Measurements from ENCODE around the gene KCNMB2. TPM values are rescaled to one million over a fixed set of nuclear protein-coding genes. Genes with fewer than 3 reads are reported as not detected.

KCNMB2 gene
- polyA plus RNA-seq, 1 of the 3 experiments (the other 2 are of a cell fraction): not detected

DNA sequence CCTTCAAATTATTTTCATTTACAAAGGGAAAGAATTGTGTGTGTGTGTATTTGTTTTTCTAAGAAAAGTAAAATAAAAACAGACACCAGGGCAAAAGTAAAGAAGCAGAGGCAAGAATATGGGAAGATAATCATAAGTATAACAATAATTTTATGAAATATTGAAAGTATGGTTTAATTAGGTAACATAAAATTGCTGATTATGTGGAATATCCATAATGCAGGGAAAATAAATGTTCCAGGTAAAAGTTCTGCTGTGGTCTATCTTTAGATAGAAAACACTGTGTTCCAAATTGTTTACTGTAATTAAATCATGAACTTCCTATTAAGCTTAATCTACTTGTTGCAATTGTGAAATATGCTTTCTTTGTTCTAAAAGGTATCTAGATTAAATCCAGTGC is 25.7 kb upstream of the KCNMB2 start:
- H2AFZ ChIP-seq (ENCODE audit: low read depth): no peak overlapping the region
- H3K9me2 ChIP-seq: no peaks in the 10 kb centered on the region
- no peaks in the 10 kb centered on the region for H3K4me1 ChIP-seq (ENCODE audit: control insufficient read depth in 1 of 2, insufficient read depth in 2 of 2, low read depth in 1 of 2, low read length in 1 of 2)
- no peak overlapping the region for H3K9ac ChIP-seq
- H3K27me3 ChIP-seq (ENCODE audit: insufficient read depth): no peaks in the 10 kb centered on the region
- no peak for DNase-seq
- no peaks in the 10 kb centered on the region for H3F3A ChIP-seq (replicated peaks; ENCODE audit: insufficient read depth)
- H4K20me1 ChIP-seq (ENCODE audit: insufficient read depth): no peaks in the 10 kb centered on the region
- H3K36me3 ChIP-seq (replicated peaks in 1 of 2; ENCODE audit: control insufficient read depth in 1 of 2, insufficient read depth in 2 of 2, low read length in 1 of 2): no peaks in the 10 kb centered on the region
- no peak overlapping the region for H3K27ac ChIP-seq (ENCODE audit: low read depth in 2 of 2, low read length in 1 of 2)
- ChIA-PET CTCF (no interaction called here), POLR2A (no interaction called here)
- no peaks in the 10 kb centered on the region for H3K9me3 ChIP-seq
- TF ChIP-seq, protein P1, sequence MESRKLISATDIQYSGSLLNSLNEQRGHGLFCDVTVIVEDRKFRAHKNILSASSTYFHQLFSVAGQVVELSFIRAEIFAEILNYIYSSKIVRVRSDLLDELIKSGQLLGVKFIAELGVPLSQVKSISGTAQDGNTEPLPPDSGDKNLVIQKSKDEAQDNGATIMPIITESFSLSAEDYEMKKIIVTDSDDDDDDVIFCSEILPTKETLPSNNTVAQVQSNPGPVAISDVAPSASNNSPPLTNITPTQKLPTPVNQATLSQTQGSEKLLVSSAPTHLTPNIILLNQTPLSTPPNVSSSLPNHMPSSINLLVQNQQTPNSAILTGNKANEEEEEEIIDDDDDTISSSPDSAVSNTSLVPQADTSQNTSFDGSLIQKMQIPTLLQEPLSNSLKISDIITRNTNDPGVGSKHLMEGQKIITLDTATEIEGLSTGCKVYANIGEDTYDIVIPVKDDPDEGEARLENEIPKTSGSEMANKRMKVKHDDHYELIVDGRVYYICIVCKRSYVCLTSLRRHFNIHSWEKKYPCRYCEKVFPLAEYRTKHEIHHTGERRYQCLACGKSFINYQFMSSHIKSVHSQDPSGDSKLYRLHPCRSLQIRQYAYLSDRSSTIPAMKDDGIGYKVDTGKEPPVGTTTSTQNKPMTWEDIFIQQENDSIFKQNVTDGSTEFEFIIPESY (IDR thresholded peaks at IDR 0.05; ENCODE audit: borderline replicate concordance, low read depth): no peak
- TF ChIP-seq, protein P2, sequence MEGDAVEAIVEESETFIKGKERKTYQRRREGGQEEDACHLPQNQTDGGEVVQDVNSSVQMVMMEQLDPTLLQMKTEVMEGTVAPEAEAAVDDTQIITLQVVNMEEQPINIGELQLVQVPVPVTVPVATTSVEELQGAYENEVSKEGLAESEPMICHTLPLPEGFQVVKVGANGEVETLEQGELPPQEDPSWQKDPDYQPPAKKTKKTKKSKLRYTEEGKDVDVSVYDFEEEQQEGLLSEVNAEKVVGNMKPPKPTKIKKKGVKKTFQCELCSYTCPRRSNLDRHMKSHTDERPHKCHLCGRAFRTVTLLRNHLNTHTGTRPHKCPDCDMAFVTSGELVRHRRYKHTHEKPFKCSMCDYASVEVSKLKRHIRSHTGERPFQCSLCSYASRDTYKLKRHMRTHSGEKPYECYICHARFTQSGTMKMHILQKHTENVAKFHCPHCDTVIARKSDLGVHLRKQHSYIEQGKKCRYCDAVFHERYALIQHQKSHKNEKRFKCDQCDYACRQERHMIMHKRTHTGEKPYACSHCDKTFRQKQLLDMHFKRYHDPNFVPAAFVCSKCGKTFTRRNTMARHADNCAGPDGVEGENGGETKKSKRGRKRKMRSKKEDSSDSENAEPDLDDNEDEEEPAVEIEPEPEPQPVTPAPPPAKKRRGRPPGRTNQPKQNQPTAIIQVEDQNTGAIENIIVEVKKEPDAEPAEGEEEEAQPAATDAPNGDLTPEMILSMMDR (IDR thresholded peaks at IDR 0.05): no peak
- H3K79me2 ChIP-seq (ENCODE audit: insufficient read depth): no peaks in the 10 kb centered on the region
- no peak overlapping the region for H3K4me2 ChIP-seq
- no peak overlapping the region for H3K4me3 ChIP-seq (ENCODE audit: low read depth in 2 of 2, low read length in 1 of 2)

DNA sequence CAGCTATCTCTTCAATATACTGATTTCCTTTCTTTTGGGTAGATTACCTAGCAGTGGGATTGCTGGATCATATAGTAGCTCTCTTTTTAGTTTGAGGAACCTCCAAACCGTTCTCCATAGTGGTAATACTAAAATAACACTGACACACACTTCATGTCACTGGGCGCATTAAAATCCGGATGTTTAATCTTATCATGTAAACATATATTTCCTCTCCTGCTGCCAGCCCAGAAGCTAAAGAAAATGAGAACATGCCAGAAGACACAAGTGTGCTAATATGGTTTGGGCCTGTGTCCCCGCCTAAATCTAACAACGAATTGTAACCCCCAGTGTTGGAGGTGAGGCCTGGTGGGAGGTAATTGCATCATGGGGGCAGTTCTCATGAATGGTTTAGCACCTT is 23.6 kb upstream of the KCNMB2 start:
- H3K27ac ChIP-seq (ENCODE audit: low read depth in 2 of 2, low read length in 1 of 2): no peak overlapping the region
- no peaks in the 10 kb centered on the region for H3K79me2 ChIP-seq (ENCODE audit: insufficient read depth)
- no peaks in the 10 kb centered on the region for H3K9me2 ChIP-seq
- no peaks in the 10 kb centered on the region for H3F3A ChIP-seq (replicated peaks; ENCODE audit: insufficient read depth)
- no peaks in the 10 kb centered on the region for H3K27me3 ChIP-seq (ENCODE audit: insufficient read depth)
- no peaks in the 10 kb centered on the region for H3K36me3 ChIP-seq (replicated peaks in 1 of 2; ENCODE audit: control insufficient read depth in 1 of 2, insufficient read depth in 2 of 2, low read length in 1 of 2)
- no peak overlapping the region for H3K4me2 ChIP-seq
- H3K9ac ChIP-seq: no peak overlapping the region
- no peak for DNase-seq
- H3K9me3 ChIP-seq: no peaks in the 10 kb centered on the region
- no peak overlapping the region for H3K4me3 ChIP-seq (ENCODE audit: low read depth in 2 of 2, low read length in 1 of 2)
- no peaks in the 10 kb centered on the region for H4K20me1 ChIP-seq (ENCODE audit: insufficient read depth)
- ChIA-PET POLR2A (no interaction called here), CTCF (no interaction called here)
- WGBS (ENCODE audit: low lambda C conversion rate): 59% methylated on average over 5 of the region's 5 CpGs
- H3K4me1 ChIP-seq (ENCODE audit: control insufficient read depth in 1 of 2, insufficient read depth in 2 of 2, low read depth in 1 of 2, low read length in 1 of 2): no peaks in the 10 kb centered on the region
- no peak overlapping the region for H2AFZ ChIP-seq (ENCODE audit: low read depth)
- TF ChIP-seq GABPA (IDR thresholded peaks at IDR 0.05; ENCODE audit: low read depth) (no peak), RXRA (IDR thresholded peaks at IDR 0.05; ENCODE audit: borderline replicate concordance, low read depth) (no peak), POLR2AphosphoS5 (IDR thresholded peaks at IDR 0.05; ENCODE audit: low read depth, low read length) (no peak), EP300 (IDR thresholded peaks at IDR 0.05; ENCODE audit: borderline replicate concordance in 1 of 2, low read depth in 1 of 2, low read length in 1 of 2) (no peak), USF1 (IDR thresholded peaks at IDR 0.05; ENCODE audit: borderline replicate concordance, low read depth) (no peak), MAX (IDR thresholded peaks at IDR 0.05; ENCODE audit: low read depth) (no peak), EZH2phosphoT487 (IDR thresholded peaks at IDR 0.05; ENCODE audit: borderline replicate concordance, low read depth) (no peak), NFIC (IDR thresholded peaks at IDR 0.05; ENCODE audit: borderline replicate concordance) (no peak), CHD2 (IDR thresholded peaks at IDR 0.05; ENCODE audit: low read length, partially characterized antibody) (no peak), FOSL2 (IDR thresholded peaks at IDR 0.05; ENCODE audit: borderline replicate concordance, low read depth) (no peak), NRF1 (IDR thresholded peaks at IDR 0.05; ENCODE audit: low read depth, low read length) (no peak), ELF1 (IDR thresholded peaks at IDR 0.05) (no peak)
- TF ChIP-seq, protein P3, sequence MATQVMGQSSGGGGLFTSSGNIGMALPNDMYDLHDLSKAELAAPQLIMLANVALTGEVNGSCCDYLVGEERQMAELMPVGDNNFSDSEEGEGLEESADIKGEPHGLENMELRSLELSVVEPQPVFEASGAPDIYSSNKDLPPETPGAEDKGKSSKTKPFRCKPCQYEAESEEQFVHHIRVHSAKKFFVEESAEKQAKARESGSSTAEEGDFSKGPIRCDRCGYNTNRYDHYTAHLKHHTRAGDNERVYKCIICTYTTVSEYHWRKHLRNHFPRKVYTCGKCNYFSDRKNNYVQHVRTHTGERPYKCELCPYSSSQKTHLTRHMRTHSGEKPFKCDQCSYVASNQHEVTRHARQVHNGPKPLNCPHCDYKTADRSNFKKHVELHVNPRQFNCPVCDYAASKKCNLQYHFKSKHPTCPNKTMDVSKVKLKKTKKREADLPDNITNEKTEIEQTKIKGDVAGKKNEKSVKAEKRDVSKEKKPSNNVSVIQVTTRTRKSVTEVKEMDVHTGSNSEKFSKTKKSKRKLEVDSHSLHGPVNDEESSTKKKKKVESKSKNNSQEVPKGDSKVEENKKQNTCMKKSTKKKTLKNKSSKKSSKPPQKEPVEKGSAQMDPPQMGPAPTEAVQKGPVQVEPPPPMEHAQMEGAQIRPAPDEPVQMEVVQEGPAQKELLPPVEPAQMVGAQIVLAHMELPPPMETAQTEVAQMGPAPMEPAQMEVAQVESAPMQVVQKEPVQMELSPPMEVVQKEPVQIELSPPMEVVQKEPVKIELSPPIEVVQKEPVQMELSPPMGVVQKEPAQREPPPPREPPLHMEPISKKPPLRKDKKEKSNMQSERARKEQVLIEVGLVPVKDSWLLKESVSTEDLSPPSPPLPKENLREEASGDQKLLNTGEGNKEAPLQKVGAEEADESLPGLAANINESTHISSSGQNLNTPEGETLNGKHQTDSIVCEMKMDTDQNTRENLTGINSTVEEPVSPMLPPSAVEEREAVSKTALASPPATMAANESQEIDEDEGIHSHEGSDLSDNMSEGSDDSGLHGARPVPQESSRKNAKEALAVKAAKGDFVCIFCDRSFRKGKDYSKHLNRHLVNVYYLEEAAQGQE (IDR thresholded peaks at IDR 0.05; ENCODE audit: low read depth, low read length): no peak
- TF ChIP-seq, protein P4, sequence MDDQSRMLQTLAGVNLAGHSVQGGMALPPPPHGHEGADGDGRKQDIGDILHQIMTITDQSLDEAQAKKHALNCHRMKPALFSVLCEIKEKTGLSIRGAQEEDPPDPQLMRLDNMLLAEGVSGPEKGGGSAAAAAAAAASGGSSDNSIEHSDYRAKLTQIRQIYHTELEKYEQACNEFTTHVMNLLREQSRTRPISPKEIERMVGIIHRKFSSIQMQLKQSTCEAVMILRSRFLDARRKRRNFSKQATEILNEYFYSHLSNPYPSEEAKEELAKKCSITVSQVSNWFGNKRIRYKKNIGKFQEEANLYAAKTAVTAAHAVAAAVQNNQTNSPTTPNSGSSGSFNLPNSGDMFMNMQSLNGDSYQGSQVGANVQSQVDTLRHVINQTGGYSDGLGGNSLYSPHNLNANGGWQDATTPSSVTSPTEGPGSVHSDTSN (IDR thresholded peaks at IDR 0.05): no peak
- TF ChIP-seq, protein P1 (IDR thresholded peaks at IDR 0.05; ENCODE audit: borderline replicate concordance, low read depth): no peak

Data from SK-N-SH (cell line).